ENCODE data around the gene SULT1C3. TPM values are rescaled to one million over a fixed set of nuclear protein-coding genes. Genes with fewer than 3 reads are reported as not detected.

SULT1C3 gene
- not detected for total RNA-seq
- long read RNA-seq, result 0 reads

GRCh38 chr2:108239786-108240185 is at the start of gene SULT1C3:
Gene SULT1C3 (plus strand): TSS chr2:108239968. CDS start chr2:108247195, 7,227 bp downstream.
- intact Hi-C loops (cut with DNase I), result no loop called here
- DNase-seq (ENCODE audit: low spot score), result no peak

DNA sequence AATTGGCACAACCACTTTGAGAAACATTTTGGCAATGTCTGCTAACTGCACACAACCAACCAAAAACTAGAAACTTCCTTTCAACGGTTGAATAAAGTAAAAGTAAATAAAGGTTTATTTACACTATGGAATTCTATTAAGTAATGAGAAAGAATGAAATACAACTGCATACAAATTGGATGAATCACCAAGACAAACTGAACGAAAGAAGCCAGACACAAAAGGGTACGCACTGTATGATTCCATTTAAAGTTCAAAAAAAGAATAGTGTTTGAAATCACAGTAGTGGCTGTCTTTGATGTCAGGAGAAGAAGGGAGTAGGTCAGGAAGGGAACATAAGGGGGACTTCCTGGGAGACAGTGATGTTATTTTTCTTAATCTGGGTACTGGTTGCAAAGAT is 46.5 kb upstream of the SULT1C3 start:
- intact Hi-C loops (cut with DNase I), result no loop called here
- no peak for DNase-seq (ENCODE audit: low spot score)

DNA sequence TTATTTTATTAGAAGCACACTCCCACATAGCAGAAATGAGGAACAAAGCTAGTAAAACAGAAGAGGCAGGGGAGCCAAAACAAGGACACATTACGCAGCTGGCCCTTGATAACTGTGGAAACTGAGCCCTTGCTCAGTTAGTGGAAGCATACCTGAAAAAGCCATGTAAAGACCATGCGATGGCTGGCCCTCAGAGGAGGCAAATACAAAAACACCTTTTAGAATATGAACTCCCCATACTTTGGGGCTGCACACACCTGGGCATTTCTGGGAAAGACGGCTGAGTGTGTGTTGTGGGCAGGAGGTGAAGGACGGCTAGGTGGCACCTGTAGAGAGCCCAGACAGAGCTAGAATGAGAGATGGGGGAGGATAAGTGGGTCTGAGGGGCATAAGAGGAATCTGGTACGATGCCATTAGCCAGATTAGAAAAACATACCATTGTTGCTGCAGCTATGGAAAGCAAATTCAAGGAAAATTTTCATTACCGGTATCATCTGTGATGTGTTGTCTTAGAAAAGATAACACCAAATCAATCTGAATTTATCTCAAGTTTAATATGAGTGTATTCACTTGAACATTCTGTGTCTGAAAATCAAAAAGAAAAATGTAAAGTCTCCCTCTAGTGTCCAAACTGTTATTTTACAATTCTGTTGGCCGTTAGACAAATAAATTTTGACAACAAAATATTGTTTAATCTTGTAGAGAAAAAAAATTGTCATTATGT is 45.2 kb upstream of the SULT1C3 start:
- intact Hi-C loops (cut with DNase I), result no loop called here
- DNase-seq (ENCODE audit: low spot score), result no peak

DNA sequence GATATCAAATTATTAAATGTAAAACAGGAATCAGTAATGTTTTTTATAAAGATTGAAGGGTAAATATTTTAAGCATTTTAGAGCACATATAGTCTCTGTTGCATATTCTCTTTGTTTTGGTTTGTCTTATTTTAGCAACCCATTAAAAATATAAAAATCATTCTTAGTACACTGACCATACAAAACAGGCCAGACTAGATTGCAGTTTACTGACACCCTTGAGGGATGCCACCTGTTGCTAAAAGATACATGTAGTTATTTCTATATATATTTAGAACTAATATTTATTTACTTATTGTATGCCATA is 44.7 kb upstream of the SULT1C3 start:
- intact Hi-C loops (cut with DNase I), result no loop called here

GRCh38 chr2:108199726-108200125 is 40.0 kb upstream of the SULT1C3 start:
- intact Hi-C loops (cut with DNase I), result no loop called here
- DNase-seq (ENCODE audit: low spot score), result no peak

More for the DNA sequence above, 44.7 kb upstream of the SULT1C3 start:
- DNase-seq (ENCODE audit: low spot score), result no peak

DNA sequence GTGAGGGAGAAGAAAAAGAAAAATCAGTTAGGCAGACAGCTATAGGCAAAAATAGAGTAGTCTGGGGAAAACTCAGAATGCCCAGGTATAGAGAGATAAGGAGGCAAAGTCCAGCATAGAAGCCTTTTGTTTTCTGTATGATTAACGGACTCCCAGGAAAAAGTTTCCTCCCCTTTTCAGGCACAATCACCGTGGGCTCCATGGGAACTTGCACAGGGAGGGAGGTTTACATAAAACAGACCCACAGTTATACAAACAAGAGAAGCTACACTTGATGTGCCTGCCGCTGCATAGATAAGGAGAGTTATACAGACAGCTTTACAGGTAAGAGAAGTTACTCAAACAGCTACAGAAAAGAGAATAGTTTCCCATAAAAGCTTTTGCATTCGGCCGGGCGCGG is 39.2 kb upstream of the SULT1C3 start:
- intact Hi-C loops (cut with DNase I), result no loop called here
- DNase-seq (ENCODE audit: low spot score), result no peak

DNA sequence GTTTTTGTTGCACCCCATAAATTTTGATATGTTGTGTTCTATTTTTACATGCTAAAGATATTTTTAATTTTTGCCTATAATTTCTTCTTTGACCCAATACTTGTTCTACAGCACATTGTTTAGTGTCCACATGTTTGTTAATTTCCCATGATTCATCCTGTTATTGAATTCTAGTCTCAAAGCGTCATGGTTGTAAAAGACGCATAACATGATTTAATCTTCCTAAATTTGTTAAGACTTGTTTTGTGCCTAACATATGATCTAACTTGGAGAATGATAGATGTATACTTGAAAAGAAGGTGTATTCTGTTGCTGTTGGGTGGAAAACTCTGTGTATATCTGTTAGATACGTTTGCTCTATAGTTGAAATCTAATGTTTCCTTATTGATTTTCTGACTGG is 27.1 kb upstream of the SULT1C3 start:
- no peak for DNase-seq (ENCODE audit: low spot score)
- intact Hi-C loops (cut with DNase I), result no loop called here

- intact Hi-C loops (cut with DNase I), result no loop called here
- no peak for DNase-seq (ENCODE audit: low spot score)
Measured at GRCh38 chr2:108215794-108216211, 24.0 kb upstream of the SULT1C3 start.

DNA sequence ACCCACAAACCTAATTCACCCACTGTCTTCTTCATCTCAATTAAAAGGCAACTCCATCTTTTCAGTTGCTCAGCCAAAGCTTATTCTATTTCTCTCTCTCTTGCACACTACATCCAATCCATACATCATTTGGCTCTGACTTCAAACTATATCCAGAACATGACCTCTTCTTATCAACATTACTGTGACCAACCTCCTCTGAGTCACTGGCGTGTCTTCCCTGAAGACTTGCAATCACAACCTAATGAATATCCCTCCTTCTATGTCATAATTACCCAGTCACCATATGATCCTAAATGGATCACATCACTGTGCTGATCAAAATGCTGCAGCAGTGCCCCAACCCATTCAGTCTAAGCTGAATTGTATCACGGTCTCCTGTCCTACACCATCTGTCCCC is 22.6 kb upstream of the SULT1C3 start:
- intact Hi-C loops (cut with DNase I), result no loop called here
- no peak for DNase-seq (ENCODE audit: low spot score)

DNA sequence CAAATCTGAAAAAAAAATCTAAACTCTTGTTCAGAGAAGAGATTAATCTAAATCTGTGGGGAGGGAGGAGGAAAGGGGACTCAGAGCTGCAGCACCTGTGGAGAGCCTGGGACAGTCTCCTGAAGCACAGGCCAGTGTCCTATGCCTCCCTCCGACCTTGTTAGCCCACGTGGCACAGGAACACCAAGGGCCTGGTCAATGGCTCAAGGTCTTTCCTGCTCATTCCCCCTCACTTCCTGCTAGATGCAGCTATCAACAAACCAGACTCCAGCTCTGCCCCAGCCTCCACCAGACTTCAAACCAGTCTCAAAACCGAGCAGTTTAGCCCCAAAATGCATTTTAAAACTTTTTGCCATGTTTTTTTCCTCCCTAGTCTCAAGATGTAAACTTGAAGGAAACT is 20.1 kb upstream of the SULT1C3 start:
- DNase-seq (ENCODE audit: low spot score), result no peak
- intact Hi-C loops (cut with DNase I), result no loop called here

GRCh38 chr2:108220191-108220590 is 19.6 kb upstream of the SULT1C3 start:
- no peak for DNase-seq (ENCODE audit: low spot score)
- intact Hi-C loops (cut with DNase I), result no loop called here

- intact Hi-C loops (cut with DNase I), result no loop called here
- DNase-seq (ENCODE audit: low spot score), result no peak
Measured at GRCh38 chr2:108220942-108221541, 18.7 kb upstream of the SULT1C3 start.

- DNase-seq (ENCODE audit: low spot score), result no peak
- intact Hi-C loops (cut with DNase I), result no loop called here
Measured at GRCh38 chr2:108222261-108222660, 17.5 kb upstream of the SULT1C3 start.

DNA sequence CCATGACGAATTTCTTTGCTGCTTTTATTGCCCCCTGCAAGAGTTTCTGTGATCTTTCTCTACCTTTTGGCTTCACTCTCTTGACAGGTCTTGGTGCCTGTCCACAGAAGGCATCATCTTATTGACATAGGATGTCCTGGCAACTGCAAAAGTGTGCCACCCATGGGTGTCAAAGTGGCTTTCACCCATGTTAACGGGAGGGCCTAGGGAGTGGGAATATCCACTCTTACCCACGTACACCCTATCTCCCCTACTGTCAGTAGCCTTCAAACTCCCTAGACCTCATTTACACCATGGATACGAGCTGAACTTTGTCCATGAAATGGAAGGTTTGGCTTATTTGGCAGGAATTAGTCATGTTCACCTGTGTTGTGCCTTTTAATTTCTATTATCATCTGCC is 16.2 kb upstream of the SULT1C3 start:
- no peak for DNase-seq (ENCODE audit: low spot score)
- intact Hi-C loops (cut with DNase I), result no loop called here

DNA sequence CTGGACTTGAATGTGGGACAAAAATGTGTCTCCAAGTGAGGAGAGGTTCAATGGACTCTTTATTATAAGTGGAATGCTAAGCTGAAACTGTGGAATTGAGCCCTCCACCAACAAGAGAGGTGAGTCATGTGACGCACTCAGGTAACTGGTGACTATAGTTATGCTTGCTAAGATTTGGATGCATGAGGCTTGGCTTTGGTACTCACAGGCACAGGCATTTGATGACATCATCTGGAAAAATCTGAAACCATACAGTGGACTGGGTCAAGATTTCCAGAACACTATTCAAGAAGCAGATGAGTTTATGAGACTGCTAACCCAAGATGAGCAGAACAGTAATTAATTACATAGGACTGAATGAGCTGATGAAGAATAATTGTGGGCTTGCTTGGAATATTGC is 15.7 kb upstream of the SULT1C3 start:
- intact Hi-C loops (cut with DNase I), result no loop called here
- no peak for DNase-seq (ENCODE audit: low spot score)

DNA sequence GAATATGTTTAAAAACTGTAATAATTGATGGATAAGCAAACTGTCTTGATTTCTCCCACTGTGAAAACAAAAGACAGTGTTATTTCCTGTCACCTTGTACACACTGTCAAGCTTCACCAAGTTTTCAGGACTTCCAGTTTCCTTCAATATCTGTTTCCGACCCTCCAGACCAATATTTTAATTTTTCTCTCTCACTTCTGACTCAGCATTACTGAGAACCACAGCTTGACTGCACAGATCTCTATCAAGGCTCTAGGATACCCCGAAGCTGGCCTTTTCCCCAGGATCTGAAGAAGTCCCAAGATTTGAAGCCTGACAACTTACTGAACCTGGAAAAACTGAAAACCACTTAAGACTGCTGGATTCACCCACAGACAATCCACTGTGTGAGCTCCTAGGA is 13.2 kb upstream of the SULT1C3 start:
- intact Hi-C loops (cut with DNase I), result no loop called here
- no peak for DNase-seq (ENCODE audit: low spot score)

DNA sequence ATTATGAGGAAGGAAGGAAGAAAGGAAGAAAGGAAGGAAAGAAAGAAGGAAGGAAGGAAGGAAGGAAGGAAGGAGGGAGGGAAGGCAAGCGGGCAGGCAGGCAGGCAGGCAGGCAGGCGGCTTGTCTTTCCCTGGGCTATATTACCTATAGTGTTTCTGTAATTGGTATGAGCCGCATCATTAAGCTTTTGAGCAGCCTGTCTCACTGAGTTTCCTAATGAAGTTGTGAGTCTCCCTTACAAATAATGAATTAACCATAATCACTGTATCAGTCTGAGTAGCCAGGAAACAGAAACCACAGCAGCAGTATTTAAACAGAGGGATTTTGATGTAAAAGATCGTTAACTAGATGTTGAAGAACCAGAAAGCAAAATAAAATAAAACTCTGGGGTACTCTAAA is 11.8 kb upstream of the SULT1C3 start:
- intact Hi-C loops (cut with DNase I), result no loop called here

DNA sequence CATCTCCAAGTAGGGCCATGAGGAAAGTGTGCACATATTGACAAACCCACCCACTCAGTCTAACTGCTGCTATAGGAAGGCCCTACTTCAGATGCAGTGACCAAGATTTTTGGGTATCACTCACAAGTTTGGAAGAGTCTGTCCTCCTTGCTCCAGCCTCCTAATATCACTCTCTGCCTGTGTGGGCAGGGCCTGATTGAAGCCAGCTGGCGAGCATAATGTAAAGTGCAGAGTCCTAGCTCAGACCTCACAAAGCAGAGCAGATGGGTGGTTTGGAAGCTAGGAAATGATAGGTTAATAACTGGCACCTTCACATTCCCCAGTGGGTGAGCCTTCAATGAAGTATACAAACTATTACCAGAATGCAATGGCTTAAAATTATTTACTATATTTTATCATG is 11.2 kb upstream of the SULT1C3 start:
- DNase-seq (ENCODE audit: low spot score), result no peak
- intact Hi-C loops (cut with DNase I), result no loop called here

More for the DNA sequence above, 11.8 kb upstream of the SULT1C3 start:
- no peak for DNase-seq (ENCODE audit: low spot score)

DNA sequence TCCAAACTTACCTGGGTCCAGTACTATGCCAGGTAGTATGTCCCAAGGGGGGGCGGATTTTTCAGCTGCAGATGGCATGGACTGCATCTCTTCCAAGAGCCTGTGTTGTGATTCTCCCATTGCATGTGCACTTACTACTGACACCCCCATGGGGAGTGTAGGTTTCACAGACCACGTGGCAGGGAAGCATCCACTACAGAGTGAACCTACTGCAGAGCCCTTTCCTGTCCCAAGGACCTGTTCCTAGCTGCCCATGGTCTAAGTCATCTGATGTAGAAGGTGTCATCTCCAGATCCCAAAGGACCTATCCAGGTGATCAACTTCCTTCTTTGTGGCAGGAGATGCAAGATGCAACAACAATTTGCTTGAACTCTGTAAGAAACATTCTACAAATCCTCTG is 9.9 kb upstream of the SULT1C3 start:
- no peak for DNase-seq (ENCODE audit: low spot score)
- intact Hi-C loops (cut with DNase I), result no loop called here

GRCh38 chr2:108235577-108235976 is 4.2 kb upstream of the SULT1C3 start:
- intact Hi-C loops (cut with DNase I), result no loop called here
- no peak for DNase-seq (ENCODE audit: low spot score)

DNA sequence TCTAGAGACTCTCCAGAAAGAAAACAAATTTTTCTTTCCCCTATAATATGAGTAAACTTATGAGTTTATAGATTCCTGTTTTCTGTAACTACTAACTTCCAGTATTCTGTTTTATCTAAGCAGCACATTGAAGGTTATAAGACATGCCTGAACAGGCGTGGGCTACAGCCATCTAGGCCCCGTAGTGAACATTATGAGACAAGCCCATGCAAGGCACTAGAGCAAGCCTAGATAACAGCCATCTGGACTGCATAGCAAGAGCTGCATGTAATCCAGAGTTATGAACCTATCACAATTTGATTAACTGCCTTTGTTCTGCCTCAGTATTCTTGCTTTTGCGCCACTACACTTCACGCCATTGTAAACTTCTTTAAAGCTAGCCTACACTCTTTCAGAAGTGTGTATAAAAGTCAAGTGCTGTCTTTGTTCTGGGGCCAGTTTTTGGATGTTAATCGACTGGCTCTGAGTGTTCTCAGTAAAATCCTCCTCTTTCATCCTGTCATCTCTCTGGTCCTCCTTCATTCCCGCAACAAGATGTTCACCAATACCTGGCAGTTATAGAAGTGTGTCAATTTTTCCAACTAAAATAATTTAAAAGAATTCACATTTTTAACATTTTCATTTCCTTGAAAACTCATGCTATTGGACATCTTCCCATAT is 3.0 kb upstream of the SULT1C3 start:
- no peak for DNase-seq (ENCODE audit: low spot score)
- intact Hi-C loops (cut with DNase I), result no loop called here

All from cardiac septum (tissue), 1 donor.